Astrocyte of the spinal cord (primary cell): ENCODE data around the gene HPGD.

Source experiments
- DNase-seq: peaks from one replicate; pipeline ENCODE4 v3.0.0; 2011; ENCODE audit warnings: low read depth, low spot score
- H3K4me3 ChIP-seq: 2 replicates; pipeline ENCODE4 v1.5.1; 2011; ENCODE audit warnings: low read depth, mild to moderate bottlenecking, low read length, moderate library complexity
- in situ Hi-C: cut with HindIII; loops from 2 replicates; pipeline ENCODE4 v1.10.0; 2017; ENCODE audit warnings: low sequenced_read_pairs
- TF ChIP-seq, protein P1 (sequence below): IDR thresholded peaks from 2 replicates; pipeline ENCODE4 v1.5.1; 2012; ENCODE audit warnings: low read depth, mild to moderate bottlenecking, low read length, inconsistent platforms

Gene HPGD

DNA sequence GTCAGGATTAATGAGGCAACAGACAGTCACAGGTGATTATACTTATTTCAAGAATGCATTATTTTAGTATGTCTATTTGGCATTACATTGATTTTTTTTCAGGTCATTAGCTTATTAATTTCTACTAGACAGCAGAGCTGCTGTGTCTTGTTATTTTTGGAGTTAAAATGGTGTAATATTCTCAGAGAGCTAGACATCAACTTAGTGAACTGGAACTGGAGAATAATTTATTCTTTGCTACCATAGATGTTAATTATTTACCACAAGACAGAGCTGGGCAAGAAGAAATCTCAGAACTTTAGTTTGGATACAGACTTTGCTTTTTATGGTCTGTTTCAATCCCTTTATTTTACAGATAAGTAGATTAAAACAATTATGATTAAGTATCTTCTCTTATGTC lies 10.2 kb upstream of the HPGD start:
- H3K4me3 ChIP-seq, result no peak overlapping the region
- no peak for DNase-seq
- in situ Hi-C loops, result no loop called here
- TF ChIP-seq, protein P1, sequence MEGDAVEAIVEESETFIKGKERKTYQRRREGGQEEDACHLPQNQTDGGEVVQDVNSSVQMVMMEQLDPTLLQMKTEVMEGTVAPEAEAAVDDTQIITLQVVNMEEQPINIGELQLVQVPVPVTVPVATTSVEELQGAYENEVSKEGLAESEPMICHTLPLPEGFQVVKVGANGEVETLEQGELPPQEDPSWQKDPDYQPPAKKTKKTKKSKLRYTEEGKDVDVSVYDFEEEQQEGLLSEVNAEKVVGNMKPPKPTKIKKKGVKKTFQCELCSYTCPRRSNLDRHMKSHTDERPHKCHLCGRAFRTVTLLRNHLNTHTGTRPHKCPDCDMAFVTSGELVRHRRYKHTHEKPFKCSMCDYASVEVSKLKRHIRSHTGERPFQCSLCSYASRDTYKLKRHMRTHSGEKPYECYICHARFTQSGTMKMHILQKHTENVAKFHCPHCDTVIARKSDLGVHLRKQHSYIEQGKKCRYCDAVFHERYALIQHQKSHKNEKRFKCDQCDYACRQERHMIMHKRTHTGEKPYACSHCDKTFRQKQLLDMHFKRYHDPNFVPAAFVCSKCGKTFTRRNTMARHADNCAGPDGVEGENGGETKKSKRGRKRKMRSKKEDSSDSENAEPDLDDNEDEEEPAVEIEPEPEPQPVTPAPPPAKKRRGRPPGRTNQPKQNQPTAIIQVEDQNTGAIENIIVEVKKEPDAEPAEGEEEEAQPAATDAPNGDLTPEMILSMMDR, result no peak

DNA sequence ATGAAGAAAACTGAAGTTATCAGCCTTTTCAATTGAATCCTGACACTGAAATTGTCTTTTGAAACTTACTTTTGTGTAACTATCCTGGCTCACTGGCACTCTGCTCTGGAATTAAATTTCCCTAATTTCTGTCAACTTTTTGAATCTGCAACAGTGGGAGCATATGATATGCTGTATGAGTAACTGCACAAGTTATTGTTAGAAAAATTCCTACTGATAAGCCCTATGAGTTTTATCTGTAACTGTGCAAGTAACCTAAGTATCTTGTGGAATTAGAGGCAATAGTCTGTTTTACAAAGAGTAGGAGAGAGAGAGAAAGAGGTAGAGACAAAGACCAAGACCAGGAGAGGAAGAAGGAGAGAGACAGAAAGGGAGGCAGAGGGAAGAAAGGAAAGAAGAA lies 9.2 kb upstream of the HPGD start:
- in situ Hi-C loops, result no loop called here
- TF ChIP-seq, protein P1, result no peak
- no peak for DNase-seq
- H3K4me3 ChIP-seq, result no peak overlapping the region

DNA sequence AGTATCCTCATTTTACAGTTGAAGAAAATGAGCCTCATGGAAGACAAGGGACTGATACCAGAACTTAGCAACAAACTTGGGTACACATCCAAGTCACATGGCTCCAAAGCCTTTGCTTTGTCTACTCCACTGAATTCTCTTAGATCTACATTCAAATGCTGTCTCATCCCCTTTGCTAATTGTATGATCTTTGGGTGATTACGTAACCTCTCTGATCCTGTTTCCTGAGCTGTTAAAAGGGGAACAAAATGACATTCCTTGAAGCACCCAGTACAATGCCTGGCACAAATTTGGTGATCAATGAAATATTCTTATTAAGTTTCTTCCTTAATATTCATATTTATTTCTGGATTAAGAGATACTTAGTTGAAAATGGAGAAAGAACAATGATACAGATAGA lies 5.9 kb upstream of the HPGD start:
- in situ Hi-C loops, result no loop called here
- no peak for DNase-seq

DNA sequence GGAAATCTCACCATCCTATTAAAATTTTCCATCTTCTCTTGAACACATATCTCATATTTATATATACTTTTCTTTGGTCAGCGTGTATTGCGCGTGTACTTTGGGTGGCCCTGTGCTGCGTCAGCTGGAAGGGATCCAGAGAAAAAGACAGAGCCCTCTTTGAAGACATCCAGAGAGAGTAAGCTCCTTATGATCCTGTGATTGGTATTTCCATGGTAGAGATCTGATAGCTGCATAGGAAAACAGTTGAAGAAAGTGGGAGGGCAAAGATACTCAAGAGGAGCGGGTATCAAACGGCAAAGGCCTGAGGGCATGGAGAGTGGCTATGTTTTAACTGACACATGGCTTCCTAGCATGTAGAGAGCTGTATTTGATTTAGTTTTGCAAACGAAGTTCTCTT lies 4.4 kb upstream of the HPGD start:
- in situ Hi-C loops, result no loop called here
- TF ChIP-seq, protein P1, result no peak
- DNase-seq, result no peak
- no peak overlapping the region for H3K4me3 ChIP-seq

More for the DNA sequence above, 5.9 kb upstream of the HPGD start:
- H3K4me3 ChIP-seq, result no peak overlapping the region
- TF ChIP-seq, protein P1, result no peak

DNA sequence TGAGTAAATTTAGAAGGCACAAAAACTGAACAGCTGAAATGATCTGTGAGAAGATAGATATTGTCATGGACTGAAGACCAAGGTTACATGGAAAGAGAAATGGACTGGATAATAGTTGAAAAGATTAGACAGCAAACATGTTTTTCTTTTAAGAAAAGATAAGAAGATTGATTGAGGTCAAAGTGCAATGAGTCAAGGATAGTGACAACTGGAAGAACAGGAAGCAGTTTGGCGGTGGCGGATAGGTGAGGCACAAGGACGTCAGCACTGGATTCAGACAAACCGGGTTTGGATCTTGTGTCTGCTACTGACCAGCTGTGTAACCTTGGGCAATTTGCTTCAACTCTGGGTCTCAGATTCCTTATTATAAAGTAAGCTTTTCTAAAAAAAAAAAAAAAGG lies 2.0 kb upstream of the HPGD start:
- no peak overlapping the region for H3K4me3 ChIP-seq
- TF ChIP-seq, protein P1, result no peak
- DNase-seq, result no peak
- in situ Hi-C loops, result no loop called here

DNA sequence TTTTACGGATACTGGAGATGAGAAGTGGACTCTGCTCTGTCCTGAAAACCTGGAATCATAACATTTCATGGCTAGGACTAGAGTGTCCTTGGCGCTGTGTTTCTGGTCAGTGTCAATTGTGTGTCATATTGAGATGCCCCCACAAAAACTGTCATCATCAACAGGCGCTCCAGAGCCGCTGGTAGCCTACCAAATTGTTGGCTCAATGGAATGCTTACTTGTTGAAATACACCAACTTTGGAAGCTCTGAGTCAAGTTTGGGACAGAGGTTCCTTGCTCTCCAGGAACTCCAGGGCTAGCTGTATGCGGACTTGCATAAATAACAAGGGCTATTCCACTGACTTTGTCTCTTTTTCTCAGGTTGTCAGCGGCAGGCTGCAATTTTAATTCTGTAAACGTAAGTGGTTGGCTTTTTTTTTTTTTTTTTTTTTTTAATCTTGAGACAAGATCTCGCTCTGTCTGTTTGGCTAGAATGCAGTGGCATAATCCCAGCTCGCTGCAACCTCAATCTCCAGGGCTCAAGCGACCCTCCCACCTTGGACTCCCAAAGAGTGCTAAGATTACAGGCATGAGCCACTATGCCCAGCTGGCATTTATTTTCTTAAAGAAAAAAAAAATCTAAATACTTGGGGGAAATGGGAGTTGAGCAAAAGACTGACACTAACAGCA lies 871 bp upstream of the HPGD start:
- DNase-seq, result peak; percentile 21

More for the DNA sequence above, 871 bp upstream of the HPGD start:
- TF ChIP-seq, protein P1, result no peak
- peak overlapping the region; percentile 51 for H3K4me3 ChIP-seq
- in situ Hi-C loops, result no loop called here
